H1 (cell line): ENCODE measurements around the gene SETD9. TPM values are rescaled to one million over a fixed set of nuclear protein-coding genes. Genes with fewer than 3 reads are reported as not detected.

Experiments used
- CBX5 ChIP-seq: fragments of 300-800, 300-1000 bp; sonication (generic); IDR thresholded peaks from 2 replicates; pipeline ENCODE4 v1.7.1; 2016; ENCODE audit warnings: antibody characterized with exemption, low read length, low read depth
- CREB1 ChIP-seq: IDR thresholded peaks from 2 replicates; pipeline ENCODE4 v1.6.1; 2012; ENCODE audit warnings: inconsistent platforms
- MAFK ChIP-seq: IDR thresholded peaks from 2 replicates; pipeline ENCODE4 v1.6.1; 2012; ENCODE audit warnings: low read depth, mild to moderate bottlenecking, improper control_type of control experiment, low read length
- SIX5 ChIP-seq: IDR thresholded peaks from 2 replicates; pipeline ENCODE4 v1.6.1; 2011; ENCODE audit warnings: mild to moderate bottlenecking, low read depth, low read length
- polyA plus RNA-seq, 7 experiments: library from polyadenylated mRNA; depleted of rRNA in 3 of 7; stranded (reverse) in 5 of 7; unstranded in 2 of 7; fragments of >200 nt in 5 of 7; fragments of 200-250 nt in 2 of 7; gene quantifications; 1 replicate in 5 of 7; 2 replicates in 1 of 7; 4 replicates in 1 of 7; pipeline versions ENCODE4 v1.2.1 to v1.2.3, GENCODE V29; 2011 to 2013; ENCODE audit warnings: missing spikeins in 2 of 7, mixed read lengths in 2 of 7
- total RNA-seq: library from RNA; stranded (reverse); fragmentation: NEBNext Ultra II Directional; extraction: Animal tissue kit (Norgen Biotek cat#: 25700); gene quantifications from 2 replicates; pipeline ENCODE4 v1.2.1, GENCODE V29; 2021

SETD9 gene
- total and polyA plus RNA-seq, 2 of the 8 experiments (the other 6 are each of a cell fraction or from before 2014, with no cell fraction given) = 4.5 to 11.9 TPM

GRCh38 chr5:56898213-56898612, 11.2 kb upstream of the SETD9 start (continued):
- TF ChIP-seq CBX5 (no peak), CREB1 (no peak), SIX5 (no peak), MAFK (no peak)
